Trophoblast cell (in vitro differentiated cells and primary cell): ENCODE measurements around the gene TSPO.

Experiments used
- DNase-seq, 2 donors: peaks; one replicate each; pipeline ENCODE4 v3.0.0-alpha.2; 2016
- H2AFZ ChIP-seq: 2 replicates; pipeline ENCODE4 v1.6.1; 2013; ENCODE audit warnings: low read length, moderate library complexity, mild to moderate bottlenecking; ENCODE audit not compliant: insufficient read depth, poor library complexity
- H2AK5ac ChIP-seq: 2 replicates; pipeline ENCODE4 v1.6.1; 2013; ENCODE audit warnings: mild to moderate bottlenecking, low read length
- H2BK120ac ChIP-seq: 2 replicates; pipeline ENCODE4 v1.6.1; 2013; ENCODE audit warnings: low read length, mild to moderate bottlenecking, moderate library complexity; ENCODE audit not compliant: insufficient read depth, poor library complexity
- H2BK12ac ChIP-seq: 2 replicates; pipeline ENCODE4 v1.6.1; 2013; ENCODE audit warnings: mild to moderate bottlenecking, low read length, moderate library complexity
- H2BK5ac ChIP-seq: 2 replicates; pipeline ENCODE4 v1.6.1; 2013; ENCODE audit warnings: low read length, low read depth, moderate library complexity, mild to moderate bottlenecking; ENCODE audit not compliant: poor library complexity
- H3K14ac ChIP-seq: 2 replicates; pipeline ENCODE4 v1.6.1; 2013; ENCODE audit warnings: mild to moderate bottlenecking, low read length
- H3K18ac ChIP-seq: 2 replicates; pipeline ENCODE4 v1.6.1; 2013; ENCODE audit warnings: mild to moderate bottlenecking, low read length
- H3K23ac ChIP-seq: 2 replicates; pipeline ENCODE4 v1.6.1; 2013; ENCODE audit warnings: low read length
- H3K27ac ChIP-seq: 2 replicates; pipeline ENCODE4 v1.5.1; 2013; ENCODE audit warnings: low read depth, mild to moderate bottlenecking, inconsistent platforms, low read length, moderate library complexity
- H3K27me3 ChIP-seq: 2 replicates; pipeline ENCODE4 v1.6.1; 2013; ENCODE audit warnings: inconsistent platforms, mild to moderate bottlenecking, low read length, moderate library complexity; ENCODE audit not compliant: insufficient read depth
- H3K36me3 ChIP-seq, 2 experiments: 1 replicate in 1 of 2; 2 replicates in 1 of 2; pipeline ENCODE4 v1.6.1; 2013; ENCODE audit warnings: low read length in 2 of 2, mild to moderate bottlenecking in 2 of 2, moderate library complexity in 1 of 2; ENCODE audit not compliant: insufficient read depth in 2 of 2, control insufficient read depth in 1 of 2
- H3K4ac ChIP-seq: 2 replicates; pipeline ENCODE4 v1.6.1; 2013; ENCODE audit warnings: low read depth, mild to moderate bottlenecking, low read length, moderate library complexity
- H3K4me1 ChIP-seq, 2 experiments: 1 replicate in 1 of 2; 2 replicates in 1 of 2; pipeline ENCODE4 v1.6.1; 2013; ENCODE audit warnings: low read length in 2 of 2, mild to moderate bottlenecking in 2 of 2, moderate library complexity in 1 of 2; ENCODE audit not compliant: insufficient read depth in 2 of 2, control insufficient read depth in 1 of 2
- H3K4me2 ChIP-seq: 2 replicates; pipeline ENCODE4 v1.6.1; 2013; ENCODE audit warnings: inconsistent platforms, mild to moderate bottlenecking, low read length, moderate library complexity
- H3K4me3 ChIP-seq: 2 replicates; pipeline ENCODE4 v1.5.1; 2013; ENCODE audit warnings: mild to moderate bottlenecking, low read depth, low read length, inconsistent platforms
- H3K79me1 ChIP-seq: one replicate; pipeline ENCODE4 v1.6.1; 2013; ENCODE audit warnings: low read length
- H3K79me2 ChIP-seq: 2 replicates; pipeline ENCODE4 v1.6.1; 2013; ENCODE audit warnings: low read length, mild to moderate bottlenecking; ENCODE audit not compliant: control insufficient read depth, insufficient read depth, poor library complexity
- H3K9ac ChIP-seq: 2 replicates; pipeline ENCODE4 v1.6.1; 2013; ENCODE audit warnings: mild to moderate bottlenecking, low read length
- H3K9me3 ChIP-seq: 2 replicates; pipeline ENCODE4 v1.6.1; 2013; ENCODE audit warnings: low read depth, mild to moderate bottlenecking, control low read depth, inconsistent platforms, low read length; ENCODE audit not compliant: insufficient read depth
- H4K12ac ChIP-seq: 2 replicates; pipeline ENCODE4 v1.6.1; 2013; ENCODE audit warnings: low read depth, mild to moderate bottlenecking, low read length, moderate library complexity
- H4K8ac ChIP-seq: 2 replicates; pipeline ENCODE4 v1.6.1; 2013; ENCODE audit warnings: low read depth, mild to moderate bottlenecking, low read length, moderate library complexity
- H4K91ac ChIP-seq: one replicate; pipeline ENCODE4 v1.6.1; 2013; ENCODE audit warnings: low read depth, mild to moderate bottlenecking, low read length, moderate library complexity
- WGBS: extraction: QIAGEN DNeasy Blood & Tissue Kit; methylation state at CpG from one replicate; pipeline ENCODE4 v1.1.7; 2013; ENCODE audit warnings: missing lambda C conversion rate; ENCODE audit not compliant: insufficient read length, insufficient coverage; ENCODE audit errors: extremely low coverage; 5-methylcytosine and 5-hydroxymethylcytosine counted together

Gene TSPO

GRCh38 chr22:43147821-43148220 is 3.5 kb upstream of the TSPO start:
- no peaks in the 10 kb centered on the region for H3K27me3 ChIP-seq
- no peak overlapping the region for H2BK12ac ChIP-seq
- no CpG with 5 or more reads among the region's 8 CpGs for WGBS

DNA sequence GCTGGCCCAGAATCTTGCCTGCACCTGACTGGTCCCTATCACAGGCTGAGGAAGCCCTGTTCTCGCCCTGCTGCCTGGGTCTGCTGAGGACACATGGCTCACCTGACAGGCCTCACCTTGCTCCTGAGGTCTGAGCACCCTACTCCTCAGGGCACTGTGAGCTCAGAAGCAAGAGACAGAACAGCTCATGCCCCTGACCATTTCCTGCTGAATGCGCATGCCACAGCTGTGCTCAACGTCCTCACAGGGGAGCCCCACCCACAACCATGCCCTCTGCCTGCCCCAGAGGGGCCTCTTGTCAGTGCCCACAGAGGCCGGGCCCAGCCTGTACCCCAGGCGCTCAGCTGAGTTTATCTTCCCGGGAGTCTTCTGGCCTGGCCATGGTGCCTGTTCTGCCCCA is 2.8 kb upstream of the TSPO start:
- Histone ChIP-seq H3K4me3 (no peak overlapping the region), H3K27ac (no peak overlapping the region), H3K79me1 (peaks cover 2% of the 10 kb centered on the region), H3K79me2 (no peaks in the 10 kb centered on the region), H3K4me1 (peaks cover 14 to 21% of the 10 kb centered on the region in 2 experiments), H3K9ac (no peak overlapping the region), H4K91ac (no peak overlapping the region), H4K12ac (no peak overlapping the region), H3K4ac (no peak overlapping the region), H3K36me3 (no peaks in the 10 kb centered on the region), H2AFZ (no peak overlapping the region), H3K27me3 (no peaks in the 10 kb centered on the region), H3K14ac (no peak overlapping the region), H2BK5ac (no peak overlapping the region), H2BK12ac (no peak overlapping the region), H4K8ac (no peak overlapping the region), H2AK5ac (no peak overlapping the region), H3K23ac (no peak overlapping the region), H3K18ac (no peak overlapping the region), H3K9me3 (no peaks in the 10 kb centered on the region), H3K4me2 (no peak overlapping the region), H2BK120ac (no peak overlapping the region)
- no CpG with 5 or more reads among the region's 6 CpGs for WGBS
- no peak for DNase-seq

More at GRCh38 chr22:43147821-43148220, 3.5 kb upstream of the TSPO start:
- Histone ChIP-seq H2BK120ac (no peak overlapping the region), H3K9ac (no peak overlapping the region), H2BK5ac (no peak overlapping the region), H3K9me3 (no peaks in the 10 kb centered on the region), H2AK5ac (no peak overlapping the region), H3K79me1 (peaks cover 6% of the 10 kb centered on the region), H4K12ac (no peak overlapping the region), H3K14ac (no peak overlapping the region), H2AFZ (no peak overlapping the region), H3K79me2 (peaks cover 2% of the 10 kb centered on the region), H4K8ac (no peak overlapping the region), H3K4me3 (no peak overlapping the region), H3K4me1 (peaks cover 14 to 23% of the 10 kb centered on the region in 2 experiments), H3K18ac (no peak overlapping the region), H3K4ac (no peak overlapping the region), H4K91ac (no peak overlapping the region), H3K36me3 (no peaks in the 10 kb centered on the region), H3K23ac (no peak overlapping the region), H3K4me2 (no peak overlapping the region), H3K27ac (no peak overlapping the region)
- DNase-seq = peak in 1 of 2 donors; percentile 9

- peaks cover 12 to 17% of the 10 kb centered on the region in 2 experiments for H3K4me1 ChIP-seq
- no CpG with 5 or more reads among the region's 15 CpGs for WGBS
Measured at GRCh38 chr22:43150731-43151206, 590 bp upstream of the TSPO start.

DNA sequence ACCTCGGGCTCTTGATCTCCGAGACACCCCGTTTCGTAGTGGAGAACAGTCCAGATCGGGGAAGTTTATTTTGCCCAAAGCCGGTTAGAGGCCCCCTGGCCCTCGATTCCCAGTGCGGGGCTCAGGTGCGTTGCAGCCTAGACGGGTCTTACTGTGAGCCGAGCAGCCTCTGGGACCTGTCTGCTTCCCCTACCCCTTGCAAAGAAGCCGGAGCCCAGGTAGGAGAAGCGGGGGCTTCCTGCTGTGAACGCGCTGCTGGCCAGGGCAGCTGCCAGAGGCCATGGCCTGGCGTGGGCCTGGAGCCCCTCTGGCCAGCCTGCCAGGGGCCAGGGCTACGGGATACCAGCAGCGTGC is 621 bp downstream of the TSPO start:
- Histone ChIP-seq H3K4me2 (peak overlapping the region; percentile 83), H3K79me2 (no peaks in the 10 kb centered on the region), H2BK5ac (no peak overlapping the region), H3K4ac (peak overlapping the region; percentile 8), H4K8ac (peak overlapping the region; percentile 77), H3K27ac (no peak overlapping the region), H4K91ac (peak overlapping the region; percentile 38), H3K23ac (no peak overlapping the region), H3K9ac (no peak overlapping the region), H3K4me3 (no peak overlapping the region), H3K18ac (peak overlapping the region; percentile 43), H2AK5ac (peak overlapping the region; percentile 20), H3K27me3 (no peaks in the 10 kb centered on the region), H3K9me3 (no peaks in the 10 kb centered on the region), H2BK120ac (peak overlapping the region; percentile 6), H3K36me3 (no peaks in the 10 kb centered on the region), H2BK12ac (no peak overlapping the region), H3K14ac (peak overlapping the region; percentile 24), H2AFZ (no peak overlapping the region), H3K79me1 (no peaks in the 10 kb centered on the region), H4K12ac (no peak overlapping the region), H3K4me1 (peaks cover 12 to 17% of the 10 kb centered on the region in 2 experiments)
- DNase-seq = no peak
- no CpG with 5 or more reads among the region's 18 CpGs for WGBS

More at GRCh38 chr22:43150731-43151206, 590 bp upstream of the TSPO start:
- H3K9me3 ChIP-seq = no peaks in the 10 kb centered on the region
- H3K14ac ChIP-seq = no peak overlapping the region
- peak overlapping the region; percentile 58 for H2AFZ ChIP-seq
- no peaks in the 10 kb centered on the region for H3K79me1 ChIP-seq
- H3K18ac ChIP-seq = no peak overlapping the region
- DNase-seq = no peak
- H3K4me3 ChIP-seq = no peak overlapping the region
- H2AK5ac ChIP-seq = peak overlapping the region; percentile 3
- H3K36me3 ChIP-seq = no peaks in the 10 kb centered on the region
- H3K4ac ChIP-seq = no peak overlapping the region
- H3K9ac ChIP-seq = no peak overlapping the region
- no peak overlapping the region for H2BK5ac ChIP-seq
- H3K79me2 ChIP-seq = no peaks in the 10 kb centered on the region
- H4K8ac ChIP-seq = no peak overlapping the region
- no peak overlapping the region for H3K23ac ChIP-seq
- H2BK12ac ChIP-seq = no peak overlapping the region
- H4K12ac ChIP-seq = no peak overlapping the region
- H2BK120ac ChIP-seq = no peak overlapping the region
- H3K27ac ChIP-seq = no peak overlapping the region
- H3K27me3 ChIP-seq = no peaks in the 10 kb centered on the region
- peak overlapping the region; percentile 53 for H3K4me2 ChIP-seq
- peak overlapping the region; percentile 11 for H4K91ac ChIP-seq
